Activated CD4-positive, CD25-positive, alpha-beta regulatory T cell treated with anti-CD3 and anti-CD28 coated beads, Interleukin-2, amount 50 U/mL, for 16 hours (primary cell): ENCODE results near the gene ONECUT3.

Experiments
- DNase-seq: peaks from one replicate; pipeline ENCODE4 v3.0.0-alpha.2; 2020; ENCODE audit warnings: low read depth, low spot score

ONECUT3 gene

GRCh38 chr19:1739960-1740629, 13.2 kb upstream of the ONECUT3 start:
- DNase-seq = no peak

GRCh38 chr19:1742989-1743696, 10.2 kb upstream of the ONECUT3 start:
- no peak for DNase-seq

- no peak for DNase-seq
These were observed 9.1 kb upstream of the ONECUT3 start for GRCh38 chr19:1744133-1744665.

GRCh38 chr19:1744822-1745563, 8.3 kb upstream of the ONECUT3 start:
- DNase-seq = no peak

GRCh38 chr19:1745589-1746031, 7.7 kb upstream of the ONECUT3 start:
- DNase-seq = no peak

- DNase-seq = no peak
These were observed 6.7 kb upstream of the ONECUT3 start for GRCh38 chr19:1746401-1747284.

- no peak for DNase-seq
These were observed 5.8 kb upstream of the ONECUT3 start for GRCh38 chr19:1747285-1748114.

- DNase-seq = no peak
These were observed 5.0 kb upstream of the ONECUT3 start for GRCh38 chr19:1748115-1748872.

- no peak for DNase-seq
These were observed 4.4 kb upstream of the ONECUT3 start for GRCh38 chr19:1748873-1749341.

- DNase-seq = no peak
These were observed 3.6 kb upstream of the ONECUT3 start for GRCh38 chr19:1749373-1750342.

GRCh38 chr19:1750343-1751021, 2.8 kb upstream of the ONECUT3 start:
- DNase-seq = no peak

GRCh38 chr19:1751367-1752008, 1.8 kb upstream of the ONECUT3 start:
- DNase-seq = no peak

GRCh38 chr19:1752009-1752756, 1.1 kb upstream of the ONECUT3 start:
- DNase-seq = no peak

- no peak for DNase-seq
These were observed 821 bp downstream of the ONECUT3 start for GRCh38 chr19:1754018-1754635.

GRCh38 chr19:1754636-1755466, 1.5 kb downstream of the ONECUT3 start:
- no peak for DNase-seq
